HG03196 (cell line): ENCODE data around the gene BNC2.
"Not testable (repeated sequence)": the region's sequence is repeated elsewhere in the genome, so short reads cannot be mapped to it uniquely, and the experiment has no call there.

Experiments
- ATAC-seq: cut with Tn5 transposase; IDR thresholded peaks from one replicate; pipeline ENCODE4 v1.9.1; 2021; ENCODE audit not compliant: unreplicated experiment

The BNC2 gene

DNA sequence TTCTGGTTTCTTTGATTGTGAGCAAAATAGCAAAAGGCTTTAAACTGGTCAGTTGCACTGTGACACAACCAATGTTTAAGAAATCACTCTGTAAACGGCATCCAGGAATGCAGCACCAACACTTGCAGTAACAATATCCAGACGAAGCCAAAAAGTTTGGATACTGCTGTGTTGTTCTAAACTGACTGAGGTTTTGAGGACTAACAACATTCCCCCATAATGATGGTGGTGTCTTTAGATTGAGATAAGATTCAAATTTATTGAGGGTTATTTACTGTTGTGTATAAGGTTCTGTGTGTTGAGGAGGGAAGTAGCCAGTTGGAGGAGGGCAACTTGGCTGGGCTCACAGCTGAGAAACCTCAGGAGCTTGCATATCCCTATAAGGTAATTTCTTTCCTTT is 353.6 kb downstream of the BNC2 start:
- no peak for ATAC-seq

DNA sequence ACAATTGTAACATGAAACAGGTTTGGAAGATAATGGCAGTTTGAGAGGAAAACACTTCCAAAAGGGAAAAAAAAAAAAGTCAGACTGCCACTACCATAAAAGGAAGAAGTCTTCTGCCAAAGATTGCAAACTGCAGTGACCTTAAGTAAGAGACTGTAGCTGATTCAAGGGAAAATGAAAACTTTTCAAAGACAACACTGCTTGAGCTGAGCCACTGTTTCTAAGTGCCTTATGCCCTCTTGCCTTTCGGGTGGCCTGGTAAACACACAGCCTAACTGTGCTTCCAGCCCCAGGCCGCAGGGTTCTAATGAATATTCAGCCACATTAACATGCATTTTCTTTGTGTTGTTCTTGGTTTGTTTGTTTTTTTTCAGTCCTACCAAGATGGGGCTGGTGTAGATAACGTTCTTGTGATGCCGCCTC is 354.6 kb downstream of the BNC2 start:
- no peak for ATAC-seq

DNA sequence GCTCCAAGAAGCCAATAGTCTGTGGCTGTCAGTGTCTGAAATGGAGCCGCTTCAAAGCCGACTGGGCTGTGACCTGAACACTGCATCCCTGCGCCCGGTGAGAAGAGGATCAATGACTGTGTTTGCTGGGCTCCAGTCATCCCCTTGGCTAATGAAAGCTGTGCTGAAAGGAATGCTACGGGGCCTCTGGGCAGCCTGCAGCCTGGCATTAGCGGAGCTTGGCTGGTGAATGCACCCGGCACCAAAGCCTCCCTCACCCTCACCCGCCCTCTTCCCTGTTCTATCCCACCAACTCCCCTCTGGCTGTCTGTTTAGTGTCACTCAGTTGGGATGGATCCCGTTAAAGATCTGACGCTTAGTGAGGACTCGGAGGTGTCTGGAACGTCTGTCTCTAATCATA is 355.3 kb downstream of the BNC2 start:
- no peak for ATAC-seq

DNA sequence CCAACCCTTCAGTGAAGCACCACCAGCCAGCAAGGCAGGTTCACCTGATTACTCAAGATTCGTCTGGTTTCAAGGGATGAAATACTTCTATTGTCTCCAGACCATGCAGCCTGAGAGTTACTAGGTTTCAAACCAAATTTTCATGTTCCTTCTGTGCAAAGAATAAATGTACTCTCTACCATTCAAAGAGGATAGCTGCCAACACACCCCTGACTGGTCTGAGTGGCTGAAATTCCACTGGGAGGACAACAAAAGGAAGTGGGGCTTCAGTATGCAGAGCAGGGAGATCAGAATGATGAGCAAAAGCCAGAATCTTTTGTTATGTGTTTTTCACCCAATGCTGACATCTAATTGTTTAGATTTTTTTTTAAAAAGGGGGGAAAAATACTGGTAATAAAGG is 356.3 kb downstream of the BNC2 start:
- no peak for ATAC-seq

DNA sequence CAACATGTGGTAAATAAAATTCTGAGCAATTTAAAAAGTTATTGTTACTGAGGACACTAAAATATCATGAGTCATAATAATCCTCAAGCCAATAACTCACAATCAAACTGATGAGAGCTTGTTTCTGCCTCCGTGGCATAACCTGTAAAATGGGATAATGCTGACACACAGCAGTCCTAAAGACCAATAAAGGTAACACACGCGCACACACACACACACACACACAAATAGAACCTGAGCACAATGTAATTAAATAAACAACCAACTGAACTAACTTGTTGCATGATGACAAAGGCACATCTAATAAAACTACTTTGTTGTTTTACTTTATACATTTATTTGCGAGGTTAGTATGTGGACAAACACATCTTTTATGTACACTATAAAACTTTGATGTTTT is 358.2 kb downstream of the BNC2 start:
- ATAC-seq = no peak

DNA sequence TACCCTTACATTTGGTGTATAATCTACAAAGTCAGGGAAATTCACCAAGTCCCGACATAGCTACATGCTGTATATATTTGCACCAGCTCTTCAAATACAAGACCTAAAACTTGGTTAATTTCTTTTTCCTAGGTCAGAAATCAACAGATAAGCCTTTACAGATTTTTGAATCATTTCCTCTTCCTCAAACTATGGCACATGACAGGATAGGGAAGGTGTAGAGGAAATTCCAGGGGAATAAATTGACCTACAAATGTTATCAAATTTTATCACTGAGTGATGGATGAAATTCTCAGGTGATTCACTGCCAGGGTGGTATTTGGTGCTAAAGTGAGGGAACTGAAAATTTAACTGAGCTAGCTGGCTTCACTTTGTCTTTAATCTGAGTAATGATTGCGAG is 360.0 kb downstream of the BNC2 start:
- no peak for ATAC-seq

DNA sequence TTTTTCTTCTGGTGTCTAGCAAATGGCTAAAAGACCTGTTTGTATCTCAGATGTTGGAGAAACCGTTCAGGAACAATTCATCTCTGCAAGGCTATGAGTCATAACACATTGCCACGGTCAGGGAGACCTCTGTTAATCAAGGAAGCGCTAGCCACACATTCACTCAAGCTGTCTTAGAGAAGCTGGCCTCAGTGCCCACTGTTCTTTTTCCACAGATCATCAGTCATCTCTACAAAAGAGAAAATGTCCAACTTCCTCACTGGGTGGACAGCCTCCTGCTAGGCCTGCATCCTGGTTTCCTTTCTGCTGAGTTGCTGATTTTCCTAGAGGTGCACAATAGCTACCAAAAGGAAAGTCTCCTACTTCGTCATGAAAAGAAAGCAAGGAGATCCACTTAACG is 360.5 kb downstream of the BNC2 start:
- no peak for ATAC-seq

DNA sequence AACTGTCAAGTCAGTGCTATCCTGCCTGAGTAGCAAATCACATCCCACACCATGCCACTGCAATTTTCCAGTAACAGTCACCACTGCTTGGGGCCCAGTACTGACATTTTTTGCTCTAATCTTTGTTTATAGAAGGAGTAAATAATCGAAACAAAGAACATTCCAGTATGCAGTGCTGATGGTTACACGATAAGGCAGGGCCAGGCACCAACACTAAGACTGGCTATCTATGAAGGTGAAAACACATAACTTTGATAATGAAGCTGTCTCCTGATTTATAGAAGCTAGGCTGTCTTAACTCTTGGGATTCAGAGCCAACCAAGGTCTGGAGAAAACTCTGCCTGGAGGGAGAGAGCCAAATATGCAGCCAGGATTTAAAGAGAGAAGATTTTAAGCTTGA is 365.3 kb downstream of the BNC2 start:
- no peak for ATAC-seq

DNA sequence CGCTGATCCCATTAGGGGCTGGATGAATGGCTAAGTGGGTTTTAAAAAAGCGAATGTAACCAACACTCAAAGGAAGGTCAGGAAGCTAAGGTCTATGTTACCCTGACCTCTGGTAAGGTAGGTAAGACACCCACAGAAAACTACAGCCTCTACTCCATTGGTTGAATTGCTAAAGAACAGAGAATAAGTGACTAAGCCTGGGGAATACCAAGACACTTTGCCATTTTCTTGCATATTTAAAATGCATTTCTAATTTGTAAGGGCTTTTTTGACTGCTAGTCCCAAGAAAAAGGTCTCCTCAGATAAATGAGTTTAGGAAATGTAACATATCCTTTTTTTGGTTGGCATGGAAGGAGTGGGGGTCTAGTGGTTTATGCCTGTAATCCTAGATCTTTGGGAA is 368.7 kb downstream of the BNC2 start:
- no peak for ATAC-seq

DNA sequence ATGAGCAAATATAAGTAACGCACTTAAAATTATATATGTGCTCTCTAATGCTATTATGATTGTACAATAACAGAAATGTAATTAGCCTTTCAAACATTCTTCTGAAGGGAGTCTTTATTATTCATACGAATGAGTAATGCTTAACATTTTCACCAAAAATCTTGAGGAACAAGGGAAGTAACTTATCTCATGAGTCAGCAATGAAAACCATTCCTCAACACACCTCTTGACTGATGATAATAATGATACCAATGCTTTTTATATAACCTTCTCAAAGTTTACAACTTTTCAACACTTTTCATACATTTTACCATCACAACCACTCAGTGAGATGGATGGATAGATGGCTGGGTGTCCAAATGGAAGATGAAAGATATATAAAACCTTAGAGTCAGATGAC is 369.3 kb downstream of the BNC2 start:
- ATAC-seq = no peak

DNA sequence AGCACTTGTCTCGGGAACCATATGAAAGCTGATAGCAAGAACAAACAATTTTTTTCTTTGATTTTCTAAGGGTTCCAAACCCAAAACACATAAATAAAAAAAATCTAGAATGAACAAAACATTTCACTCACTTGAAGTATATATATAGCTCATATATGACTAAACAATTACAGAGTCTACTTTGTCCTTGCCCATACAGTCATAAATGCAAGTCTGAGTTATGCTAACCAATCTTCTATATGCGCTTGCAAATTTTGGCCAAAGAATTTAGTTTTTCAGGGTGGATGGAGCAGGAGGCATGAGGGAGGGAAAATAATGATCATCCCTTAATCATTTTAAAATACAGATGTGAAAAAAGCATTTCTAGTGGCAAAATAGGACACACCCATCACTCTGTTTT is 370.1 kb downstream of the BNC2 start:
- ATAC-seq = no peak

DNA sequence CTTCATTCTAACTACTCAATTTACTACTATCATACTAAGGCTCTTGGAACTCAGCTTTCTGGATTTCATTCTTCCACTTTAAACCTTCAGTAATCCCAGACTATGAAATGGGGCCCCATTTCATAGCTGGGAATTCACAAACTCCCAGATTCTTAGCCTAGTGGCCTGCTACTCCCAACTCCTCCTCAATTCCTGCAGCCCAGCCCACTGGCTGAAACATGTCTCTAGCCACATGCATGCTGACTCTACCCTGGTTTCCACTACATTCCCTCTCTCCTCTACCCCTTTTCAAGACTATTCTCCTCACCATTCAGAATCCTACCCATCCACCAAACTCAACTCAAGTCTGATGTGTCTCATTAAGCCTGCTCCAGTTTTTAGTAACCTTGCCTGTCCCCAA is 370.6 kb downstream of the BNC2 start:
- no peak for ATAC-seq

DNA sequence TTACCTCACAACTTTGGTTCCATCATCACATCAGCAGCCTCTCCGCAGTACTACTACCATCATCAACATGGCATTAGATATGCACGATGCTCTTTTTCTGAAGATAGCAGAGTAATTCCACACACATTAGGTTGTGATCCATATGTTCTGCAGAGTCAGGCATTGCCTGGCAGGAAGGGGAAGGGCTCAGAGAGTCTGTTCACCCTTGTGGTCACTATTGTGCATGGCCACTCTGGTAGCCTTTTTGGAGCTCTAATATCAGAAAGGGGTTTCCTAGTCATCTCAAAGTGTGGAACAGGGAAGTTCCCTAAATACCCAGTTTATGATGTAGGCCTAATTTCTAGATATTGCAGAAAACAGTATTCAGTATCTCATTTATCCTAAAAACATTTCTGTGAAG is 373.6 kb downstream of the BNC2 start:
- no peak for ATAC-seq

DNA sequence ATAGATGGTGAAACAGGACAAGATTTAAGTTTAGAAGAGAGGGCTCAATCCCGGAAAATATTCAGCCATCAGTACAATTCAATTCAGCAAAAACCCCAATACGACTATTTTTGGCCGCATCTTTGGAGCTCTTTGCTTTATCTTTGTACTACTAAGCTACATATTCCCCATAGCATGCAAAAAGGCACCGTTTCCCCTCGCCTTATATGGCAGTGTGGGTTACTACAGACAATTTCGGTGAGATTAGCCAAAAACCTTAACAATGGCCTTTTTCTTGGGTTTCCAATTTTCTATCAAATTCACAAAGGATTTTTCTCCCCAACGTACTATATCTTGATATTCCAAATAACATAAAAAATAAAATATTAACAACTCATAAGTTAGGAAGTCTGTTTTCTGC is 382.6 kb downstream of the BNC2 start:
- ATAC-seq = no peak

DNA sequence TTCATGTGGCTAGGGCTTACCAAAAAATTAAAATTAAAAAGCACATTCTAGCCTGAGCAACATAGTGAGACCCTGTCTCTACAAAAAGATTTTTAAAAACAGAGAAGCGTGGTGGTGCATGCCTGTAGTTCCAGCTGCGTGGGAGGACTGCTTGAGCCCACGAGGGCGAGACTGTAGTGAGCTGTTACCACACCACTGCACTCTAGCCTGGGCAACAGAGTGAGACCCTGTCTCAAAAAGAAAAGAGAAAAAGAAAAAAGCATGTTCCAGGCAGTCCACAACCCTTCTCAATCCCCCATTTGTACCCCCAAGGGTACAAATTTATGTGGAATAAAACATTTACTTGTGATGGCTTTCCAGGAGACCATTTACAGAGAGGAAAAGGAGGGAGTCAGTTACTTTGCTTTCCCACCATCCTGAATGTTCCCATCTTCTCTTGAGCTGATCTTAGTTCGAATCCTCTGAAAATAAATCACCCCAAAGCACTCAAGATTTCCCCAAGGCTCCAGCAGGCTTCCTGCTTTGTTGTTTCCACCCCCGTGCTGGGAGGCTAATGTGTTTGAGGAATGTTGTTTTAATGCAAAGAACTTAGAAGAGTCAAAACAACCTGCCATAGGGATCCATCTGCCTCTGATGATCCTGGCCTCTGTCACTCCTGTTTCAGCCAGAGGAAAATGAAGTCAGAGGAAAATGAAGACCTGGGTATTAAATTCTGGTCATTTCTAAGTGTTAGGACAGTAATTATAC is 384.7 kb downstream of the BNC2 start:
- no peak for ATAC-seq

DNA sequence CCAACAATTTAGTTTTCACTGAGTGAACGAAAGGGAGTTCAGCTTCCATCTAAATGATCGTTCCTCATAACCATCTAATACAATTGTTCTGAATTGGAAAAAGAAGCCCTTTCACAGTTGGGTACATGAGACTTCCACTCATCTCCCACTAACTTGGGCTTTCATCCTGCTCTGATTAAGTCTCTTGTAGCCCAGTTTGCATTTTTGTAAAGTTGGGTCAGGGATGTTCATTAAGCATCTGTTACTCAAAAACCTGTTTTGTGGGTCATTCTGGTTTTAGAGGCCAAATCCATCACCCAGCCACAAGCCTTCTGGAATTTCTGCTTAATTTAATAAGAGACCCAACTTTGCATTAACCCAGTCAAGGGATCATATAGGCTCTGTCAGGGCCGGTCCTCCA is 385.3 kb downstream of the BNC2 start:
- no peak for ATAC-seq

DNA sequence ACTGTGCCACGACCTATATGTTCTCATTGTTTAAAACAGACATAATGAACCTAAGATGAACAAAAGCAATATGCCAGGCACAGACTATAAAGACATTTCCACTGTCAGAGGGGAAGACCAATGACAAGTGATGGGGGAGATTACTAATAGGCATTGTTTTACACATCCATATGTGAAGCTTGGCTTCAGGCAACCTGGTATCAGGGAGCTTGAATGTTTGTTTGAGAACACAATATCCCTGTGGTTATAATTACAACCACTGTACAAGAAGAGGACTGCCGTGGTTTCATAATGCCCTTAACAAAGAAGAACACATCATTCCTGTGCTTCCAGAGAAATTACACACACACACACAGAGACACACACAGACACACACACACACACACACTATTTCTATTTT is 385.7 kb downstream of the BNC2 start:
- no peak for ATAC-seq

DNA sequence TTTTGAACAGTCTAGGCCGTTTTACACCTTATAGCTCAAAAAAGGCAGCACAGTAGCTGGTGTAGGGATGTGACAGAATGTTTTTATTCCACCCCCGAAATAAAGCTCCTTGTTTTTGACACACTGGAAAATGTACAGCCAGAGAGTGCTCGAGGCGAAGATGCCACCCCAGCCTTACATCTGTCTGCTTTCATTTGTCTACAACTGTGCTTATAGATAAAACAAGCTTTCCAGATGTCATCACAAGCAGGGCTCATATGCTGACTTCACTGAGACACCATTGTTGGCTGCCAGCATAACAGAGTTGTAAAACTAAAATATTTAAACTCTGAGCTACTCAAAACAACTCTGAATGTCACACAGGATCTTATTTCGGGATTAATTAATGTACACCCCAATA is 386.3 kb downstream of the BNC2 start:
- ATAC-seq = no peak

DNA sequence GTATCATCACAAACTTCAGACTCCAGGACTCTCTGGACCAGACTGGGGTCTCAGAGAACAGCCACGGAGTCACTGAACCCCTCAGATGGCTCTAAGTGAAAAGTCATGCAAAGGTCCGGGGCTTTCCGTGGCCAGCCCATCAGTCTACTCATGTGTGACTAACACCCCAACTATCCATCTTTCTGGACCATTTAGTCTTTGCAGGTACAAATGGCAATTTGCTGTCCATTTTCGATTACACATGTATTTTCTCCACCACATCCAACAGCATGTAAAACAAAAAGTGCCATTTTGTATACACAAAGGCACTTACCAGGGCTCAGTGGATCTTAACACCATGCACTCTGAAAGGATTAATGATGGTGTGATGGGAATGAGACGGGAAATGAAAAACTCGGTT is 387.7 kb downstream of the BNC2 start:
- no peak for ATAC-seq

DNA sequence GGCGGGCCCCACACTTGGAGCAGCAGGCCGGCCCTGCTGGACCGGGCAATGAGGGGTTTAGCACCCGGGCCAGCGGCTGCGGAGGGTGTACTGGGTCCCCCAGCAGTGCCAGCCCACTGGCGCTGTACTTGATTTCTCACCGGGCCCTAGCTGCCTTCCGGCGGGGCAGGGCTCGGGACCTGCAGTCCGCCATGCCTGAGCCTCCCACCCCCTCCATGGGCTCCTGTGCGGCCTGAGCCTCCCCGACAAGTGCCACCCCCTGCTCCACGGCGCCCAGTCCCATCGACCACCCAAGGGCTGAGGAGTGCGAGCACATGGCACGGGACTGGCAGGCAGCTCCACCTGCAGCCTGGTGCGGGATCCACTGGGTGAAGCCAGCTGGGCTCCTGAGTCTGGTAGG is 389.9 kb downstream of the BNC2 start:
- ATAC-seq = not testable (repeated sequence)

DNA sequence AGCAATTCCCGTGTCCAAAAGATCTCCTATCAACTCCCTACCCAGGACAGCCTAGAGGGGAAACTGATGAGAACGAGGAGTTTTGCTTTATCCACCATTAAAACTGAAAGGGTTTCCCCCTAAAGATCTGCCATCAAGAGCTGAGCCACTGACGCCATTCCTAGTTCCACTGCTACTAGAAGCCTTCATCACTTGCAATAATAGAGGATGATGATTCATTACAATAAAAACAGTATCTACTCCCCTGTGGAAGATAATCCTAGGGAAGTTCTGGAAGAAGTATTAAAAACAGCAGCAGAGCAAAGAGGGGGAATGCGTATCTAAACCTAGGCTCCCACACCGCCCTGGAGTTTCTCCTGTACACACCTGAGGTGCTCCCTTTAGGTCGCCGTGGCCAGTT is 394.5 kb downstream of the BNC2 start:
- ATAC-seq = no peak

DNA sequence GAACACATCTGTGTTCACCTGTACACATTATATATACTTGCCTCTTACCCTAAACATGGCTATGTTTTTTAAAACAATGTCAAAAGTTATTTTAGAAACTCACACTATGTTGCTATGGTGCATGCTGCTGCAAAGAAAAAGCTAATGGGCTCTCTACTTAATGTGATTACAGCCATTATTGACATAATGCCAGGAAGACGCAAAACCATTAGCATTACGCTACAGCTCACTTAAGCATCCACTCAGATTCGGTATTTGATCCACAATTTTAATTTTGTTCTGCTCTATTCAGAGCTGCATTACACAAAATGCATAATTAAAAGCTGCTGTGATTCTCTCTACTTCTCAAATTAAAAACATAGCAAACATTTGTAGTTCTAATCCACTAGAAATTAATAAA is 395.2 kb downstream of the BNC2 start:
- ATAC-seq = no peak

DNA sequence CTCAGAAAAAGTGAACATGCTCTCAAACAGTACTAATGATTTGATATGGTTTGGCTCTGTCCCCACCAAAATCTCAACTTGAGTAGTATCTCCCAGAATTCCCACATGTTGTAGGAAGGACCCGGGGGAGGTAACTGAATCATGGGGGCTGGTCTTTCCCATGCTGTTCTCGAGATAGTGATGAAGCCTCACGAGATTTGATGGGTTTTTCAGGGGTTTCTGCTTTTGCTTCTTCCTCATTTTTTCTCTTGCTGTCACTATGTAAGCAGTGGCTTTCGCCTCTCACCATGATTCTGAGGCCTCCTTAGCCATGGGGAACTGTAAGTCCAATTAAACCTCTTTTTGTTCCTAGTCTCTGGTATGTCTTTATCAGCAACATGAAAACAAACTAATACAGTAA is 401.3 kb downstream of the BNC2 start:
- no peak for ATAC-seq

DNA sequence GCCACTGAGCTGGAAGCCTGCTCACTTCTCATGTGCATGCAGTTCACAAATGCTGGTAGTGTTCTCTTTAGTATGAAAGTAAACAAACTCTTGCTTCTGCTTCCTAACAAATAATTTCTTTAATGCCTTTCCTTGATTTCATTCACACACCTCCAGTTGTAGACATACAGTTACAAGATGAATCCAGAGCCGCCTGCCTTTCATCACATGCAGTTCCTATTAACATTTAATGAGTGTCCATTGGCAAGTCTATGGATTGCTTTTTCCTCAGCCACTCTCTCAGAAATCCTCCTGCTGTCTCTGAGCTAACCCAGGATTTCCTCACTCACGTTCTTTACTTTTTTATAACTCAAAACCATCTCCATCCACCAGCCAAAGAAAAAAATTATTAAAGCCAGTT is 408.6 kb downstream of the BNC2 start:
- ATAC-seq = no peak
